Caco-2 (cell line): ENCODE measurements around the gene RRBP1. TPM values are rescaled to one million over a fixed set of nuclear protein-coding genes. Genes with fewer than 3 reads are reported as not detected.

Source experiments
- BruUV-seq: library from RNA; stranded (reverse); fragments of 400-500 nt; replicated peaks from 2 replicates; lab custom pipeline; 2021; lab: Mats Ljungman, UMichigan
- CTCF ChIA-PET: fragments of 300-600 bp; sonication (Branson Sonifier 250); formaldehyde crosslinking; loops from one replicate; lab custom pipeline; 2022; ENCODE audit warnings: antibody characterized with exemption; lab: Charles Lee
- POLR2A ChIA-PET: fragments of 300-600 bp; sonication (Branson Sonifier 250); formaldehyde crosslinking; loops from one replicate; lab custom pipeline; 2022; ENCODE audit warnings: antibody characterized with exemption; lab: Charles Lee
- DNase-seq, 2 experiments: peaks; one replicate each; pipeline versions ENCODE4 v3.0.0 to v3.0.0-alpha.2; 2020 to 2022
- H3K27me3 ChIP-seq: replicated peaks from 2 replicates; pipeline ENCODE4 v1.6.0; 2011; ENCODE audit warnings: low read length; ENCODE audit not compliant: control insufficient read depth, insufficient read depth
- H3K36me3 ChIP-seq: 2 replicates; pipeline ENCODE4 v1.5.1; 2011; ENCODE audit warnings: low read length; ENCODE audit not compliant: control insufficient read depth, insufficient read depth
- H3K4me1 ChIP-seq: fragments of 250-450 bp; sonication (Bioruptor Pico); 2 replicates; pipeline ENCODE4 v1.5.1; 2020; ENCODE audit warnings: mild to moderate bottlenecking
- H3K4me3 ChIP-seq: 2 replicates; pipeline ENCODE4 v1.5.1; 2011; ENCODE audit warnings: low read depth, mild to moderate bottlenecking, control low read depth, low read length
- H3K9me3 ChIP-seq: fragments of 250-450 bp; sonication (Bioruptor Pico); 2 replicates; pipeline ENCODE4 v1.5.1; 2020; ENCODE audit warnings: mild to moderate bottlenecking, moderate library complexity
- H3K27ac Mint-ChIP-seq: one replicate; pipeline ENCODE4 v1.8.0; 2022; ENCODE audit warnings: mixed read lengths; ENCODE audit not compliant: unreplicated experiment
- H3K27me3 Mint-ChIP-seq: one replicate; pipeline ENCODE4 v1.8.0; 2022; ENCODE audit warnings: mixed read lengths; ENCODE audit not compliant: insufficient read depth, unreplicated experiment
- H3K36me3 Mint-ChIP-seq: one replicate; pipeline ENCODE4 v1.8.0; 2022; ENCODE audit warnings: mild to moderate bottlenecking, mixed read lengths; ENCODE audit not compliant: insufficient read depth, unreplicated experiment
- H3K4me1 Mint-ChIP-seq: one replicate; pipeline ENCODE4 v1.8.0; 2022; ENCODE audit warnings: low read depth, mixed read lengths; ENCODE audit not compliant: unreplicated experiment
- H3K4me3 Mint-ChIP-seq: one replicate; pipeline ENCODE4 v1.8.0; 2022; ENCODE audit warnings: mild to moderate bottlenecking, moderate library complexity, mixed read lengths; ENCODE audit not compliant: unreplicated experiment
- H3K9me3 Mint-ChIP-seq: one replicate; pipeline ENCODE4 v1.8.0; 2022; ENCODE audit warnings: mixed read lengths; ENCODE audit not compliant: unreplicated experiment
- CTCF ChIP-seq, 2 experiments: fragments of 200-600 bp in 1 of 2; IDR thresholded peaks; 1 replicate in 1 of 2; 2 replicates in 1 of 2; pipeline versions ENCODE4 v1.5.1 to v1.8.0; 2011 to 2022; ENCODE audit warnings: antibody characterized with exemption in 1 of 2, control low read depth in 1 of 2, inconsistent platforms in 1 of 2, low read depth in 1 of 2, low read length in 1 of 2, mild to moderate bottlenecking in 1 of 2, moderate library complexity in 1 of 2; ENCODE audit not compliant: insufficient read depth in 1 of 2, severe bottlenecking in 1 of 2, unreplicated experiment in 1 of 2
- intact Hi-C: fragments of 100-400 bp; cut with micrococcal nuclease; formaldehyde crosslinking; loops from one replicate; pipeline ENCODE4 v1.10.0; 2022; ENCODE audit not compliant: unreplicated experiment
- total RNA-seq: library from RNA; stranded (reverse); gene quantifications from 2 replicates; pipeline ENCODE4 v1.2.3, GENCODE V29; 2022

RRBP1 gene
- total RNA-seq, 1 experiment from 2014 or later, result 758 TPM

GRCh38 chr20:17579369-17580039 lies 102.5 kb downstream of the RRBP1 start:
- H3K36me3 ChIP-seq, result no peaks in the 10 kb centered on the region
- peaks cover 35% of the 10 kb centered on the region for H3K36me3 Mint-ChIP-seq
- no peak overlapping the region for H3K4me3 ChIP-seq
- peaks cover 10% of the 10 kb centered on the region for H3K4me1 ChIP-seq
- ChIA-PET CTCF (no interaction called here), POLR2A (interaction anchor here (3.5 kb wide), 1 partner anchor 9 kb away, joined by 17 read pairs; the partner anchor contains the start of gene DSTN)
- H3K9me3 ChIP-seq, result no peaks in the 10 kb centered on the region
- no peak overlapping the region for H3K4me3 Mint-ChIP-seq
- TF ChIP-seq CTCF (IDR thresholded peaks at IDR 0.05; ENCODE audit: insufficient read depth in 1 of 2, low read depth in 1 of 2, low read length in 1 of 2, severe bottlenecking in 1 of 2, unreplicated experiment in 1 of 2), result no peak
- H3K4me1 Mint-ChIP-seq, result peaks cover 19% of the 10 kb centered on the region
- no peak for DNase-seq
- no peaks in the 10 kb centered on the region for H3K27me3 Mint-ChIP-seq
- H3K27ac Mint-ChIP-seq, result no peak overlapping the region
- H3K9me3 Mint-ChIP-seq, result no peaks in the 10 kb centered on the region
- no TSS peak for BruUV-seq
- intact Hi-C loops, result loop anchor here (2.0 kb wide), 1 partner anchor 15 kb away; no protein-coding TSS in a partner anchor
- no peaks in the 10 kb centered on the region for H3K27me3 ChIP-seq

DNA sequence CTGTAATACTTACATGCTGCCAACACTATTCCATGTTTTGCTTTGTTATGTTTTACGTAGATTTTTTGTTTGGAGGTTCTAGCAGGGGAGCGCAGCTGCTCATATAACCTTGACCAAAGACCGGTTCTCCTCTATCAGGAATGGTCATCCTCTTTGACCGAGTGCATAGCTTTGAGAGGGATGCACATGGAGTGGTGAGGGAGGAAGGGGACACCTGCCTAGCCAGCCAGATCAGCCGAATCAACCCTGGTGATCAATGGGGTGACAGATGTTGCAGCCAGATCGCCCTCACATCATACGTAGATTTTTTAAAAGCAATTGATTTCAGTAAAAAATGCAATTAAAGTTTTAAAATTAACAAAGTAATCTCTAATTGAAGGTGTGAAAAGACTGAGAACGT lies 105.8 kb downstream of the RRBP1 start:
- Mint-ChIP-seq H3K27ac (no peak overlapping the region), H3K36me3 (peaks cover 34% of the 10 kb centered on the region), H3K27me3 (no peaks in the 10 kb centered on the region), H3K9me3 (no peaks in the 10 kb centered on the region), H3K4me1 (peaks cover 39% of the 10 kb centered on the region), H3K4me3 (no peak overlapping the region)
- Histone ChIP-seq H3K36me3 (no peaks in the 10 kb centered on the region; the same call in 1 of the 2 replicates), H3K4me3 (no peak overlapping the region), H3K4me1 (peaks cover 23% of the 10 kb centered on the region), H3K9me3 (no peaks in the 10 kb centered on the region), H3K27me3 (no peaks in the 10 kb centered on the region)
- no peak for DNase-seq
- no peak for TF ChIP-seq CTCF (IDR thresholded peaks at IDR 0.05; ENCODE audit: insufficient read depth in 1 of 2, low read depth in 1 of 2, low read length in 1 of 2, severe bottlenecking in 1 of 2, unreplicated experiment in 1 of 2)
- ChIA-PET POLR2A (no interaction called here), CTCF (no interaction called here)
- BruUV-seq, result no TSS peak
- intact Hi-C loops, result no loop called here

DNA sequence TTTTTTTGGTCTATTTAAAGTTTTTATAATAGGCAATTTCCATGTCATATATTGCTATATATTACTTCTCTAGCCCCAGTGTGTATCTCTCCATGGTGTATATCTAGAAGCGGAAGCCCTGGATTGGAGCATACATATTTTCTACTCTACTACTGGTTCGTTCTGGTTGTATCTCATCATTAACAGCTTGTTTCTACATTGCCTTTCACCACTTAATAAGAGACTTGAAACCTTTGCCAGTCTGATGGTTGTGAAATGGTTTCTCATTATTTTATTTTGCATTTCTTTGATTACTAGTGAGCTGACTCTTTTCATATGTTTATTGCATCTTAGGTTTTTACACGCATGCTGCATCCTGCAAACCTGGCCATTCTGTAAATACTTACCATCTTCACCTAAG lies 108.6 kb downstream of the RRBP1 start:
- Mint-ChIP-seq H3K4me3 (no peak overlapping the region), H3K9me3 (no peaks in the 10 kb centered on the region), H3K27ac (peak overlapping the region; percentile 26), H3K27me3 (no peaks in the 10 kb centered on the region), H3K4me1 (peaks cover 25% of the 10 kb centered on the region), H3K36me3 (peaks cover 44% of the 10 kb centered on the region)
- H3K36me3 ChIP-seq, result no peaks in the 10 kb centered on the region; the same call in 1 of the 2 replicates
- POLR2A ChIA-PET, result interaction anchor here (0.6 to 0.7 kb wide), 2 partner anchors 42 to 43 kb away, joined by 3 to 8 read pairs; partner anchors contain the start of gene BFSP1
- H3K27me3 ChIP-seq, result no peaks in the 10 kb centered on the region
- TF ChIP-seq CTCF (IDR thresholded peaks at IDR 0.05; ENCODE audit: insufficient read depth in 1 of 2, low read depth in 1 of 2, low read length in 1 of 2, severe bottlenecking in 1 of 2, unreplicated experiment in 1 of 2), result no peak
- H3K9me3 ChIP-seq, result no peaks in the 10 kb centered on the region
- intact Hi-C loops, result no loop called here
- DNase-seq, result no peak
- peaks cover 18% of the 10 kb centered on the region for H3K4me1 ChIP-seq
- BruUV-seq, result no TSS peak
- no peak overlapping the region for H3K4me3 ChIP-seq
- CTCF ChIA-PET, result interaction anchor here (0.9 to 1.2 kb wide), 3 partner anchors 17 to 37 kb away, joined by 3 to 5 read pairs (median 4); no protein-coding TSS in a partner anchor
